T-helper 2 cell treated with Interferon-gamma antibody and Interleukin-4, amounts not matched to agents 5 μg/mL and 100 μg/mL, for 36 hours (primary cell): ENCODE data around the gene SARDH.

Experiments
- DNase-seq: peaks from one replicate; pipeline ENCODE4 v3.0.0; 2021; ENCODE audit warnings: low spot score
- H3K27ac Mint-ChIP-seq: one replicate; pipeline ENCODE4 v1.8.0; 2021; ENCODE audit warnings: mild to moderate bottlenecking, mixed read lengths
- H3K27me3 Mint-ChIP-seq: one replicate; pipeline ENCODE4 v1.8.0; 2021; ENCODE audit warnings: low read depth, mixed read lengths
- H3K36me3 Mint-ChIP-seq: one replicate; pipeline ENCODE4 v1.8.0; 2021; ENCODE audit warnings: low read depth, mixed read lengths
- H3K4me1 Mint-ChIP-seq: one replicate; pipeline ENCODE4 v1.8.0; 2021; ENCODE audit warnings: low read depth, mixed read lengths
- H3K4me3 Mint-ChIP-seq: one replicate; pipeline ENCODE4 v1.8.0; 2022; ENCODE audit warnings: mild to moderate bottlenecking, moderate library complexity, mixed read lengths
- H3K9me3 Mint-ChIP-seq: one replicate; pipeline ENCODE4 v1.8.0; 2021; ENCODE audit warnings: mixed read lengths

SARDH gene

DNA sequence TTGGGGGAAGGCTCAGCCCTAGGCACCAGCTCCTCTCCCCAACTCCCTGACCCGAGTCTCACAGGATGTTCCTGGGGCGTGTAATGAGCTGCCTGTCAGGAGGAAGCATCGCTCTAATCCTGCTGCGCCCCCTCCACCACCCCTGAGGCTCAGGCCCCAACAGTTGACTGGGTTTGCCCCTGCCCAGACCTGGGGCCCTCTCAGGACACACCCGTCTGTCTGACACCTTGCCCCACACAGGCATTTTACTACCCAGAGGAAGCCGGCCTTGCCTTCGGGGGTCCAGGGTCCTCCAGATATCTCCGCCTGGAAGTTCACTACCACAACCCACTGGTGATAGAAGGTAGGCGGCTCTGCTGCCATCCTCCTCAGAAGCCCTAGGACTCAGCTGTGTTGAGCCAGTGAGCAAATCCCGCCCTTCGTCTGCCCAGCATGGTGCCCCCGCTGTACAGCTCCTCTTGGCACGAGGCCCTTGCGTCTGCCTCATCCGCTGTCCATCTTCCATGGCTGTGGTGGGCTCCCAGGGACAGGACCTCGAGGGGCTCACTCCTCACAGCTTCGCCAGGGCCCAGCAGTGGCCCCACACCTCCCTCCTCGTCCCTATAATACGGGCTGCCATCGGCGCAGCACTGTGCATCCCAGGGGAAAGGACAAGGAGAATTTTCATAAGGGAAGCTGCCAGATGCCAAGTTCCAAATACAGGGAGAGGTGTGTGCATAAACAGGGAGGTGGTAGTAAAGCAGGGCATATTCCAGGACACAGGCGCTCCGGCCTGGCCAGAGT is 94.0 kb downstream of the SARDH start:
- Mint-ChIP-seq H3K9me3 (no peaks in the 10 kb centered on the region), H3K27me3 (no peaks in the 10 kb centered on the region), H3K4me3 (no peak overlapping the region), H3K4me1 (no peaks in the 10 kb centered on the region), H3K36me3 (no peaks in the 10 kb centered on the region), H3K27ac (no peak overlapping the region)
- DNase-seq: no peak

DNA sequence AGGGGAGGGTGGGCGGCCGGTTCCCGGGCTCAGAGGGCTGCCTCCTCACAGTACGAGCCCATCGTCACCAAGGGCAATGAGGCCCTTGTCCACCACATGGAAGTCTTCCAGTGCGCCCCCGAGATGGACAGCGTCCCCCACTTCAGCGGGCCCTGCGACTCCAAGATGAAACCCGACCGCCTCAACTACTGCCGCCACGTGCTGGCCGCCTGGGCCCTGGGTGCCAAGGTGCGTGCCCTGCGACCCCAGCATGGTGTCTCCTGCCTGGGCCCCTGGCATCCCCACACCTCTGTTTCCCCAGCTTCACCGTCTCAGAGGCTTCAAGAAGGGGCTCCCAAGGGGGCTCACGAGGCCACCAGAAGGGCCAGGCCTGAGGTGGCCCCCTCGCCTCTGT is 94.8 kb downstream of the SARDH start:
- Mint-ChIP-seq H3K36me3 (no peaks in the 10 kb centered on the region), H3K27ac (no peak overlapping the region), H3K4me1 (no peaks in the 10 kb centered on the region), H3K9me3 (no peaks in the 10 kb centered on the region), H3K4me3 (no peak overlapping the region), H3K27me3 (no peaks in the 10 kb centered on the region)
- no peak for DNase-seq

DNA sequence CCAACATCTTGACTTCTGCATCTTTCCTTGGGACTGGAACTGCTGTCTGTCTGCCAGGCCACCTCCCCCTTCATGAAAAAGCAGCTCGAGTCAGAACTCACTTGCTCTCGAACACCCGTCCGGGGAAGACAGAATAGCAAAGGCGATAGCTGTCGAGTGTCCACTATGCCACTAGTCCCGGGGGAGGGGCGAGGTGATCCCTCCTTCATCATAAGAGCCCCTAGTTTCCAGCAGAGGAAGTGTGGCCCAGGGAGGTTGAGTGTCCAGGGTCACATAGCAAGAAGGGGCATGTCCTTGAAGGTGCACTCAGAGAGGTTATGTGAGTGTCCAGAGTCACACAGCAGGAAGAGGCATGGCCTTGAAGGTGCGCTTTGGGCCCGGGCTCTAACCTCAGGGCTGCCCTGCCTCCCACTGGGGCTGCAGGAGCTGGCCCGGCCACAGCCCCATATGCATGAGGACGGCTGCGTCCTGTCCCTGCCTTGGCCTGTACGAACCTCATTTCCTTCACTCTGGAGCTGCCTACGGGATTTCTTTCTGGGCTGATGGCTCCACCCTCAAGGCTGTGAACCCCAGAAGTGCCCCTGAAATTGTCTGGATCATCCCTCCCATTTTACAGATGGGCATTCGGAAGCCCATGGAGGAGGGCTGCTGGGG is 95.3 kb downstream of the SARDH start:
- Mint-ChIP-seq H3K4me1 (no peaks in the 10 kb centered on the region), H3K36me3 (no peaks in the 10 kb centered on the region), H3K4me3 (no peak overlapping the region), H3K9me3 (no peaks in the 10 kb centered on the region), H3K27ac (no peak overlapping the region), H3K27me3 (no peaks in the 10 kb centered on the region)
- no peak for DNase-seq

DNA sequence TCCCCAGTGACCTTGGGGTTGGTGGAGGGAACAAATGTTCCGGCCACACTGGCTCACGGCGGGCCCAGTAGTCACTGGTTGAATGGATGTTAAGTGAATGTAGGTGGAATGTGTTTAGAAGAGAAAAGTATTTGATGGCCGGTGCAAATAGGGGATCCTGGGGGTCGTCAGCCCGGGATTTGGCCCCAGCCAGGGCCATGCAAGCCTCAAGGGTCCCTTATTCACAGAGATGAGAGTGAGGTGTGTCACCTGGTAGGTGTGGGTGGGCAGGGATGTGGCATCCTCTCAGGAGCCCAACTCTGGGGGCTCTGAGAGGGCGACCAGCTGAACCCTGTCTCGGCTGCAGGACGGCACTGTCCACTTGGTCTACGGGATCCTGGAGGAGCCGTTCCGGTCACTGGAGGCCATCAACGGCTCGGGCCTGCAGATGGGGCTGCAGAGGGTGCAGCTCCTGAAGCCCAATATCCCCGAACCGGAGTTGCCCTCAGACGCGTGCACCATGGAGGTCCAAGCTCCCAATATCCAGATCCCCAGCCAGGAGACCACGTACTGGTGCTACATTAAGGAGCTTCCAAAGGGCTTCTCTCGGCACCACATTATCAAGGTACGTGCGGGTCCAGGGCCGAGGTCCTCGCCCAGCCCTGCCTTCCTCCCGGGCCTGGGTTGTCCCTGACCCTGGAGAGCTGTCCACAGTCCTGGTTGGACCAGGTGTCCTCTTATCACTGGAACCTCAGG is 96.1 kb downstream of the SARDH start:
- no peak overlapping the region for H3K4me3 Mint-ChIP-seq
- no peaks in the 10 kb centered on the region for H3K4me1 Mint-ChIP-seq
- no peaks in the 10 kb centered on the region for H3K9me3 Mint-ChIP-seq
- DNase-seq: no peak
- H3K27me3 Mint-ChIP-seq: no peaks in the 10 kb centered on the region
- no peak overlapping the region for H3K27ac Mint-ChIP-seq
- no peaks in the 10 kb centered on the region for H3K36me3 Mint-ChIP-seq

DNA sequence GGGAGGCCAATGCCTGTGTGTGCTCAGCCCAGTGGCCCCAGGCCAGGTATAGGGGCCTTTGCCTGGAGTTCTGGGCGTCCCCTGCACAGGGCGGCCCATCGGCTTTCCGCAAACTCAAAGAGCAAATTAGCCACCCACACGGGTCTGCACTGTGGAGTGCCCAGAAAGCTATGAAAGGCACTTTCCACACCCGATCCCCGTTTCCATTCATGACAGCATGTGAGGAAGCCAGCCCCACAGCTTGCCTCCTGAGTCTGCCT is 96.8 kb downstream of the SARDH start:
- Mint-ChIP-seq H3K9me3 (no peaks in the 10 kb centered on the region), H3K4me3 (no peak overlapping the region)

DNA sequence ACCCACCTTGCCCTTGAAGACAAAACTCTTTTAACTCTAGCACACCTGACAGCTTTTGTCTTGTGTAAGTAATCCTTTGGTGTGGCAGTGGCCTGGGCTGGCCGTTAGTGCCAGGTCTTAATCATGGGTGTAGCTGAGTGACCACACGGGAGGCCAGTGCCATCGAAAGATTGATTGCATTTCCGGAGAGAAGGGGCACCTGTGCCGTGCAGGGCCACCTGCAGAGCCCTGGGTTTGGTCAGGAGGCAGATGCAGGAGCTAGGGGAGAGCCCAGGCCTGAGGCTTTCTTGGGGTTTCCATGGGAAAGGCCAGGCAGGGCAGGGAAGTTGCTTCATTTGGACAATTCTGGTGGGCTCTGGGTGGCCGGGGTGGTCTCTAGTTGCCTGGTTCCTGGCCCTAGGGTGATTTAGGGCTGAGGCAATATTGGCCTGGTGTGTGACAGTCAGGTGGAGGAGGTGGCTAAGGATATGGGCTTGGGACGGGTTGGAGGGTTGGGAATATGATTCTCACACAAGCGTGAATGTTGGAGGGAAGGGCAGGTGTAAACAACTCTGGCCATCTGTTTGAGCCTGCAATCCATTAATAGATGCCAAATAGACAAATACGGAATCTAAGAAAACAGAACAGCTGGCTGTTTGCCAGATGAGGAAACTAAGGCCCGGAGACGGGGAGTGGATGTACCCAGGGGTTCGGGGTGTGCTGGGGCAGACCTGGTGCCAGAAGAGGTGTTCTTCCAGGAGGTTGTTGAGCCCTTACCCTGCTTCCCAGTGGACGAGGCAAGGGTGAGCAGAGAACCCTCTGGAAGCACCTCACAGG is 97.4 kb downstream of the SARDH start:
- no peaks in the 10 kb centered on the region for H3K9me3 Mint-ChIP-seq
- no peak overlapping the region for H3K27ac Mint-ChIP-seq
- H3K4me3 Mint-ChIP-seq: no peak overlapping the region
- H3K36me3 Mint-ChIP-seq: no peaks in the 10 kb centered on the region
- H3K4me1 Mint-ChIP-seq: no peaks in the 10 kb centered on the region
- no peaks in the 10 kb centered on the region for H3K27me3 Mint-ChIP-seq
- DNase-seq: no peak

More for the DNA sequence above, 96.8 kb downstream of the SARDH start:
- DNase-seq: no peak
- no peak overlapping the region for H3K27ac Mint-ChIP-seq
- no peaks in the 10 kb centered on the region for H3K4me1 Mint-ChIP-seq
- H3K27me3 Mint-ChIP-seq: no peaks in the 10 kb centered on the region
- H3K36me3 Mint-ChIP-seq: no peaks in the 10 kb centered on the region

DNA sequence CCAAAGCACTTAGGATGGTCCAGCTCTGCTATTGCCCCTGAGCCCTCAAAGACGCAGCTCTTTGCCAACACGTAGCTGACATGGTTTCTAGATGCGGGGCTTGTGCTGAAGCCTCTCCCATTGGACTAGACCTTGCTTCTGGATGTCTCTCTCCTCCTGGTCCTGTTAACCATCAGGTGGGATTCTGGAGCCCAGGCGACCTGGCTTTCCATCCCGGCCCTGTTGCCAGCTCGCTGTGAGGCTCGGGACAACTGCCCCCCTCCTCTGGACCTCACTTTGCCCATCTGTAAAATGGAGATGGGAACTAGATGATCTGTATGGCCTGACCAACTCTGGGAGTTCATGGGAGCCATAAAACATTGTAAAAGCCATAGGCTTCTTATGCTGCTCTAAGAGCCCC is 98.0 kb downstream of the SARDH start:
- H3K27ac Mint-ChIP-seq: no peak overlapping the region
- H3K4me3 Mint-ChIP-seq: no peak overlapping the region
- H3K27me3 Mint-ChIP-seq: no peaks in the 10 kb centered on the region
- no peaks in the 10 kb centered on the region for H3K4me1 Mint-ChIP-seq
- H3K36me3 Mint-ChIP-seq: no peaks in the 10 kb centered on the region
- no peak for DNase-seq
- no peaks in the 10 kb centered on the region for H3K9me3 Mint-ChIP-seq

DNA sequence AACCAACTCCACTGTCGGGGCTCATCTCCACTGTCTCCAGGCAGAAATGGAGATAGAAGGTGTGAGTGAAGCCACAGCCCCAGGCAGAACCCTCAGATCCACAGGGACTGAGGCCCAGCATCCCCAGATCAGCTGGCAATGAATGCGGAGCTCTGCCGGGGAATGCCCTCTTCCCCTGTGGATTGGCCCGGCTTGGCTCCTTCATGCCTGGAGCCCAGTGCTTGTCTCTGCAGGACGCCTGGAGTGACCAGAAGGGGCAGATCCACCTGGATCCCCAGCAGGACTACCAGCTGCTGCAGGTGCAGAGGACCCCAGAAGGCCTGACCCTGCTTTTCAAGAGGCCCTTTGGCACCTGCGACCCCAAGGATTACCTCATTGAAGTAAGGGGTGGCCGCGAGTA is 98.5 kb downstream of the SARDH start:
- H3K27me3 Mint-ChIP-seq: no peaks in the 10 kb centered on the region
- H3K27ac Mint-ChIP-seq: no peak overlapping the region
- no peak for DNase-seq
- no peaks in the 10 kb centered on the region for H3K36me3 Mint-ChIP-seq
- no peaks in the 10 kb centered on the region for H3K9me3 Mint-ChIP-seq
- H3K4me3 Mint-ChIP-seq: no peak overlapping the region
- no peaks in the 10 kb centered on the region for H3K4me1 Mint-ChIP-seq

DNA sequence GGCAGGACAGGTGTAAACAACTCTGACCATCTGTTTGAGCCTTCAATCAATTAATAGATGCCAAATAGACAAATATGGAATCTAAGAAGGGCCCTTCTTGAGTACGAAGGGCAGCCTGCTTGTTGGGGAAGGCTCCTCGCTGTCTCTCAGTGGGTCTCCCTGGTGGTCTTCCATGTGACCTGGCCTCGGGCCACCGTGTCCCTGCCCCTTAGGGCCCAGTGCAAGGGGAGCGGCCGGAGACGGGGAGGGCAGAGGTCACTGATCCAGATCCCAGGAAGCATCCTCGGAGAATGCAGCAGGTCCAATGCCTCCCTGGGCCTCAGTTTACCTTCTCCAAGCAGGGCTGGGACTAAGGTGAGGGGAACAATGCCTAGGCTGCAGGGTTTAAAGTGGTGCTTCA is 99.4 kb downstream of the SARDH start:
- DNase-seq: no peak
- Mint-ChIP-seq H3K4me3 (no peak overlapping the region), H3K4me1 (no peaks in the 10 kb centered on the region), H3K27ac (no peak overlapping the region), H3K36me3 (no peaks in the 10 kb centered on the region), H3K9me3 (no peaks in the 10 kb centered on the region), H3K27me3 (no peaks in the 10 kb centered on the region)

DNA sequence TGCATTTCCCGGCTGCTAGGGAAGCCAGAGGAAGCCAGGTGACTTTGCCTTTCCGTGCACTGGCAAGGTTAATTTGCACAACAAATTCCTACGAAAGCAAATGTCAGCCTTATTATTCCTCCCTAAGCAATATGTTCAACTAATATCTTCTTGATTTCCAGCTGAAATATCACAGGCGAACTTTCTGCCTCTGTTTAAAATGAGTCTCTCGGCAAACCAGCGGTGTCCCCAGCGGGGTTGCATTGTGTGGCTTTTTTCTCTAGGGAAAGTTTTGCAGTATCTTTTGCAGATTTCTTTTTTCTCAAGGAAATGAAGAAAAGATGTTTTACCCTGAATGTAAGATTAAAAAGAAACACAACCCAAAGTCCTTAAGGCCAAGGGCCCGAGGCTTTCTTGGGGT is 100.1 kb downstream of the SARDH start:
- no peaks in the 10 kb centered on the region for H3K36me3 Mint-ChIP-seq
- no peak overlapping the region for H3K4me3 Mint-ChIP-seq
- DNase-seq: no peak
- no peaks in the 10 kb centered on the region for H3K27me3 Mint-ChIP-seq
- no peaks in the 10 kb centered on the region for H3K9me3 Mint-ChIP-seq
- H3K27ac Mint-ChIP-seq: no peak overlapping the region
- no peaks in the 10 kb centered on the region for H3K4me1 Mint-ChIP-seq

DNA sequence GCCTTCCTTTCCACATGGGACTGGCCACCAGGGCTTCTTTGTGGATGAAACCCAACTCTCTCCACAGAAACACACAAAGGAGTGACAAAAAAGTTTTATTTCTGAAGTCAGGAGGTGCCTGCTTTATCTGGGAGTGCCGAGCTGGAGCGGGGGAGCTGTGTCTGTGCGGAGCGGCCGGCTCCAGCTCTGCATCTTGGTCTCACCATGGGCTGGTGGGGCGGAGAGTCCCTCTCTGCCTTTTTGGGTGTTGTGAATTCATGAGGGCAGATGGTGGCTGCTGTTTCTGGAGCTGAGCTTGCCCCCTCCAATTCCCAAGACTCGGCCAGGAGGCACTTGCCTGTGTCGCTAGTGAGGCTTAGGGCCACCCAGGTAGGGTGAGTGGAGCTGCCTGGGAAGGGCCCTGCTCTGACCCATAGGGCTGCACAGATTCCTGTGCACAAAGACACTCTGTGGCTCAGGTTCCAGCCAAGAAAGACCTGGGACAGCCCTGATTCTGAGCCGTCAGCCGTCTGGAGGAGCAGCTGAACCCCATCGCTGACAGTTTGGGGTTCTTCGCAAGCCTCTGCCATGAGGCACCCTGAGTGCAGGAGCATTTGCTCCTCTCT is 100.6 kb downstream of the SARDH start:
- H3K4me3 Mint-ChIP-seq: no peak overlapping the region
- no peaks in the 10 kb centered on the region for H3K27me3 Mint-ChIP-seq
- no peaks in the 10 kb centered on the region for H3K36me3 Mint-ChIP-seq
- no peaks in the 10 kb centered on the region for H3K4me1 Mint-ChIP-seq
- H3K27ac Mint-ChIP-seq: no peak overlapping the region
- DNase-seq: no peak
- H3K9me3 Mint-ChIP-seq: no peaks in the 10 kb centered on the region

DNA sequence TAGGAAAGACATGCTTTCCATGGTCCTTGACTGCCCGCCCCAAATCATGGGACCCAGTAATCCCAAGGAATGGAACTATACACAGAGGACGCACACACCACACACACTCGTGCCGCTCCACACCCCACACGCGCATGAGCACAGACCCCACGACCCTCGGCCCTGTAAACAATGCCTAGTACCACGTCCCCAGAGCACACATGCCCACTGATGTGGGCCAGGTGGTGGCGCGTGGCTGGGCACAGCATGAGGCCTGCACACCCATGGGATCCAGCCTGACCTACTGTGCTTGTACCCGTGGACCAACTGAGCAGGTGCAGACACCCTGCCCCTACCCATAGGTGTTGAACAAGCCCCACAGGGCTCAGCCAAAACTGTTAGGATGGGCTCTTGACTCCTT is 101.2 kb downstream of the SARDH start:
- no peak for DNase-seq
- no peaks in the 10 kb centered on the region for H3K36me3 Mint-ChIP-seq
- H3K27me3 Mint-ChIP-seq: no peaks in the 10 kb centered on the region
- no peak overlapping the region for H3K27ac Mint-ChIP-seq
- no peak overlapping the region for H3K4me3 Mint-ChIP-seq
- H3K9me3 Mint-ChIP-seq: no peaks in the 10 kb centered on the region
- H3K4me1 Mint-ChIP-seq: no peaks in the 10 kb centered on the region

DNA sequence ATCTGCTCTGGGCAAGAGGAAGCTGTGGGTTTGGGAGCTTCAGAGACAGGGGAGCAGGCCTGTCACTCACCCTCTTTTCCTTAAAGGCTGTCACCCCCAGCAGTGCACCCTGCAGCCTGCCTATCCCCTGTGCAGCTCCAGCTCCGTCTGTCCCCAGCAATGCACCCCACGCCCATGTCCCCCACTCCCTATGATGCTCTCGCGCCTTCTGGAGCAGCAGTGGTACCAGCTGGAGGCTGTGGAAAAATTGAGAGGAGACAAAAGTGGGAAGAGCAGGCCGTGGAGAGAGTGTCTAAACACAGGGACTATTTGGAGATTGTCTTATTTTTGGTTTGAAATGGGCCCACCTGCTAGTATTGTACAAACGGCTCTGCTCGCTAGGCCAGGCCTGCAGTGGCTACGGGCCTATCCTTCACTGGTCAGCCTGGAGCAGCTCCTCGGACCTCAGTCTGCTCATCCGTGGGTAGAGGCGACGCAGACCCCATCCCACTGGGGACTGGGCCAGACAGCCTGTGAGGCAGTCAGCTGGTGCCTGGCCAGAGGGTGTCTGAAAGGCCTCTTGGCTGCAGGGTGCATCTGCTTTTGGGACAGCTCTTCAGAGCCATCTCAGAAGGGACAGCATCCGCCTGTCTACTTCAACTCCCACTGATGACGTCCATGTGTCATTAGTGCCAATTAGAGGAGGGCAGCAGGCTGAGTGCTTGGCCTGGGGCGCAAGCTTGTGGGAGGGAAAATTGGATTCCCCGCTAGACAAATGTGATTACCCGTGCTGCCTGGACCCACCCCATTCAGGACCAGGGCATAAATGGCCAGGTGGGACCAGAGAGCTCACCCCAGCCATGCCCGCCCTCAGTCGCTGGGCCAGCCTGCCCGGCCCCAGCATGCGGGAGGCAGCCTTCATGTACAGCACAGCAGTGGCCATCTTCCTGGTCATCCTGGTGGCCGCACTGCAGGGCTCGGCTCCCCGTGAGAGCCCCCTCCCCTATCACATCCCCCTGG is 102.3 kb downstream of the SARDH start, which contains the start of gene DBH:
Gene DBH (plus strand): TSS at position 831 of the 999 bp plus-strand sequence. CDS start 9 bp downstream, at position 840.
- Mint-ChIP-seq H3K9me3 (no peaks in the 10 kb centered on the region), H3K4me1 (no peaks in the 10 kb centered on the region), H3K4me3 (no peak within 1 kb of the TSS), H3K27me3 (no peaks in the 10 kb centered on the region), H3K27ac (no peak within 1 kb of the TSS), H3K36me3 (no peaks in the 10 kb centered on the region)
- DNase-seq: no peak
